HEK293 (cell line): ENCODE data around the gene BDKRB2.

Experiments used
- CTCF ChIA-PET: fragments of 350-600 bp; formaldehyde crosslinking; extraction: SDS; loops from one replicate; lab custom pipeline; 2021; ENCODE audit warnings: antibody characterized with exemption; lab: Yijun Ruan, JAX
- POLR2A ChIA-PET: fragments of 300-600 bp; formaldehyde crosslinking; extraction: SDS; loops from one replicate; lab custom pipeline; 2020; ENCODE audit warnings: antibody characterized with exemption, inconsistent platforms; lab: Yijun Ruan, JAX
- H3K27ac ChIP-seq: fragments of 200-500 bp; sonication (Bioruptor generic); 2 replicates; pipeline ENCODE4 v1.5.1; 2014; ENCODE audit warnings: low read depth, low read length, control low read depth, inconsistent platforms; ENCODE audit errors: extremely low read depth
- H3K36me3 ChIP-seq, 2 experiments: fragments of 200-500 bp in 1 of 2; sonication (Bioruptor generic) in 1 of 2; 1 replicate in 1 of 2; 2 replicates in 1 of 2; pipeline ENCODE4 v1.5.1; 2014 to 2017; ENCODE audit warnings: inconsistent platforms in 2 of 2, low read length in 2 of 2; ENCODE audit not compliant: control insufficient read depth in 2 of 2, insufficient read depth in 1 of 2
- H3K4me1 ChIP-seq: fragments of 200-500 bp; sonication (Bioruptor generic); 2 replicates; pipeline ENCODE4 v1.5.1; 2014; ENCODE audit warnings: mild to moderate bottlenecking, low read length, inconsistent platforms; ENCODE audit not compliant: control insufficient read depth, insufficient read depth
- H3K4me3 ChIP-seq: 2 replicates; pipeline ENCODE4 v1.5.1; 2011; ENCODE audit warnings: low read depth, mild to moderate bottlenecking, control low read depth, low read length, moderate library complexity
- H3K9me3 ChIP-seq: fragments of 200-500 bp; sonication (Bioruptor generic); 2 replicates; pipeline ENCODE4 v1.5.1; 2014; ENCODE audit warnings: low read depth, low read length, inconsistent platforms; ENCODE audit not compliant: control insufficient read depth, insufficient read depth
- ATF2 ChIP-seq: fragments of 450-650 bp; formaldehyde crosslinking; IDR thresholded peaks from 2 replicates; pipeline ENCODE4 v1.5.1; 2016; ENCODE audit warnings: missing biosample characterization, missing genetic modification characterization, low read depth
- HOXC10 ChIP-seq: sonication (generic); formaldehyde crosslinking; IDR thresholded peaks from 2 replicates; pipeline ENCODE4 v1.8.1; 2023; ENCODE audit warnings: mild to moderate bottlenecking, missing genetic modification reagents
- KLF9 ChIP-seq: fragments of 450-650 bp; formaldehyde crosslinking; IDR thresholded peaks from 2 replicates; pipeline ENCODE4 v1.5.1; 2016; ENCODE audit warnings: missing biosample characterization, missing genetic modification characterization, low read depth
- ZNF133 ChIP-seq: fragments of 450-650 bp; formaldehyde crosslinking; IDR thresholded peaks from 2 replicates; pipeline ENCODE4 v1.5.1; 2016; ENCODE audit warnings: missing biosample characterization, missing genetic modification characterization
- ZNF138 ChIP-seq: fragments of 450-650 bp; formaldehyde crosslinking; IDR thresholded peaks from 2 replicates; pipeline ENCODE4 v1.5.1; 2016; ENCODE audit warnings: missing biosample characterization, missing genetic modification characterization, borderline replicate concordance
- ZNF16 ChIP-seq: fragments of 450-650 bp; formaldehyde crosslinking; IDR thresholded peaks from 2 replicates; pipeline ENCODE4 v1.5.1; 2016; ENCODE audit warnings: low read depth, missing biosample characterization, missing genetic modification characterization
- ZNF2 ChIP-seq: fragments of 450-650 bp; formaldehyde crosslinking; IDR thresholded peaks from 2 replicates; pipeline ENCODE4 v1.5.1; 2016; ENCODE audit warnings: missing biosample characterization, missing genetic modification characterization
- ZNF423 ChIP-seq: fragments of 450-650 bp; formaldehyde crosslinking; IDR thresholded peaks from 2 replicates; pipeline ENCODE4 v1.5.1; 2016; ENCODE audit warnings: missing biosample characterization, missing genetic modification characterization
- ZNF510 ChIP-seq: fragments of 450-650 bp; formaldehyde crosslinking; IDR thresholded peaks from 2 replicates; pipeline ENCODE4 v1.5.1; 2018; ENCODE audit warnings: mild to moderate bottlenecking, missing genetic modification characterization, missing biosample characterization; ENCODE audit not compliant: insufficient replicate concordance
- ZNF521 ChIP-seq: fragments of 450-650 bp; formaldehyde crosslinking; IDR thresholded peaks from 2 replicates; pipeline ENCODE4 v1.5.1; 2017; ENCODE audit warnings: missing biosample characterization, mild to moderate bottlenecking, missing genetic modification characterization
- ZNF600 ChIP-seq: fragments of 450-650 bp; formaldehyde crosslinking; IDR thresholded peaks from 2 replicates; pipeline ENCODE4 v1.5.1; 2016; ENCODE audit warnings: missing biosample characterization, missing genetic modification characterization
- ZNF654 ChIP-seq: fragments of 450-650 bp; formaldehyde crosslinking; IDR thresholded peaks from 2 replicates; pipeline ENCODE4 v1.5.1; 2016; ENCODE audit warnings: low read depth, missing biosample characterization, missing genetic modification characterization
- ZNF704 ChIP-seq: fragments of 450-650 bp; formaldehyde crosslinking; IDR thresholded peaks from 2 replicates; pipeline ENCODE4 v1.5.1; 2016; ENCODE audit warnings: missing biosample characterization, missing genetic modification characterization
- ZNF768 ChIP-seq: fragments of 450-650 bp; formaldehyde crosslinking; IDR thresholded peaks from 2 replicates; pipeline ENCODE4 v1.5.1; 2018; ENCODE audit warnings: missing biosample characterization, mild to moderate bottlenecking, missing genetic modification characterization
- TF ChIP-seq, protein P1 (sequence below): fragments of 450-650 bp; formaldehyde crosslinking; conservative IDR thresholded peaks from 2 replicates; pipeline ENCODE4 v1.5.1; 2016; ENCODE audit warnings: low read depth, missing biosample characterization, missing genetic modification characterization

BDKRB2 gene

DNA sequence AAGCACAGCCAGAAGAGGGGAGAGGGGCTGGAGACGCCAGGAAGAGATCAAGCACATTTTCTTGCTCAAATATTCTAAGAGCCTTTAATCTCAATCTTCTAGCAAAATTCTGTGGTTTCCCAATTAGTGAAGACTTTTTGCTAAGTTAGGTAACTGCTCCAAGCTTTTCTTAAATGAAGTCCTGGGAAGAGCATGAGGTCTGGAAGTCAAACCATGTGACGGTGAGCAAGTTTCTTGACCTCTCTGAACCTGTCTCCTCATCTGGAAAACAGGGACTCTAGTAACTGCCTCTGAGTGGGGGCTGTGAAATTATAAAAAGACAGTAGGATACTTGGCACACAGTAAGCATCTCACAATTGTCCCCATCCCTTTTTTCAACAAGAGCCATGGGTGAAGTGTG lies 75.5 kb downstream of the BDKRB2 start:
- CTCF ChIA-PET = interaction anchor here (10.8 kb wide), 1 partner anchor 178 kb away, joined by 165 read pairs; no protein-coding TSS in a partner anchor
- H3K4me3 ChIP-seq = no peak overlapping the region
- H3K36me3 ChIP-seq = peaks cover 0 to 23% of the 10 kb centered on the region in 2 experiments; a peak in 2 of 3 replicates
- H3K4me1 ChIP-seq = no peaks in the 10 kb centered on the region
- POLR2A ChIA-PET = no interaction called here
- no peaks in the 10 kb centered on the region for H3K9me3 ChIP-seq
- TF ChIP-seq ZNF510 (tag by site-specific recombination) = no peak
- TF ChIP-seq ZNF2 (tag by site-specific recombination) = no peak
- no peak overlapping the region for H3K27ac ChIP-seq

DNA sequence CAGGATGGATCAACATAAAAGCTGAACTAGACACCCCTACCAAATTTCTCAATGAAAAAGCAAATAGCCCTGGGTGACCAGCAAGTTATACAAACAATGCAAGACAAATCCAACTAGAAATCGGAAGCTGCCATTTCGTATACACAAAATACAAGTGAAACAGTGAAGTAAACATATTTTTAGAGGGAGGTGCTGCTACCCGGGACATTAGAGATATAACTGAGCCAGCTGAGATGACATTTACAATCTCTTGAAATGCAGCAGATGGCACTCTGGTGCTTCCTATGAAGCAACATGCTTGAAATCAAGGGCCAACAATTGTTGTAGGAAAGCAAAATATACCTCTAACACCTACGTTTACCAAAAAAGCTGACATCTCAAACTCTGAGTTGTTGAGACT lies 76.8 kb downstream of the BDKRB2 start:
- TF ChIP-seq ATF2 = no peak
- TF ChIP-seq ZNF768 (tag by site-specific recombination) = no peak
- TF ChIP-seq KLF9 (tag by site-specific recombination) = no peak
- no peak for TF ChIP-seq ZNF423 (tag by site-specific recombination)
- TF ChIP-seq, protein P1, sequence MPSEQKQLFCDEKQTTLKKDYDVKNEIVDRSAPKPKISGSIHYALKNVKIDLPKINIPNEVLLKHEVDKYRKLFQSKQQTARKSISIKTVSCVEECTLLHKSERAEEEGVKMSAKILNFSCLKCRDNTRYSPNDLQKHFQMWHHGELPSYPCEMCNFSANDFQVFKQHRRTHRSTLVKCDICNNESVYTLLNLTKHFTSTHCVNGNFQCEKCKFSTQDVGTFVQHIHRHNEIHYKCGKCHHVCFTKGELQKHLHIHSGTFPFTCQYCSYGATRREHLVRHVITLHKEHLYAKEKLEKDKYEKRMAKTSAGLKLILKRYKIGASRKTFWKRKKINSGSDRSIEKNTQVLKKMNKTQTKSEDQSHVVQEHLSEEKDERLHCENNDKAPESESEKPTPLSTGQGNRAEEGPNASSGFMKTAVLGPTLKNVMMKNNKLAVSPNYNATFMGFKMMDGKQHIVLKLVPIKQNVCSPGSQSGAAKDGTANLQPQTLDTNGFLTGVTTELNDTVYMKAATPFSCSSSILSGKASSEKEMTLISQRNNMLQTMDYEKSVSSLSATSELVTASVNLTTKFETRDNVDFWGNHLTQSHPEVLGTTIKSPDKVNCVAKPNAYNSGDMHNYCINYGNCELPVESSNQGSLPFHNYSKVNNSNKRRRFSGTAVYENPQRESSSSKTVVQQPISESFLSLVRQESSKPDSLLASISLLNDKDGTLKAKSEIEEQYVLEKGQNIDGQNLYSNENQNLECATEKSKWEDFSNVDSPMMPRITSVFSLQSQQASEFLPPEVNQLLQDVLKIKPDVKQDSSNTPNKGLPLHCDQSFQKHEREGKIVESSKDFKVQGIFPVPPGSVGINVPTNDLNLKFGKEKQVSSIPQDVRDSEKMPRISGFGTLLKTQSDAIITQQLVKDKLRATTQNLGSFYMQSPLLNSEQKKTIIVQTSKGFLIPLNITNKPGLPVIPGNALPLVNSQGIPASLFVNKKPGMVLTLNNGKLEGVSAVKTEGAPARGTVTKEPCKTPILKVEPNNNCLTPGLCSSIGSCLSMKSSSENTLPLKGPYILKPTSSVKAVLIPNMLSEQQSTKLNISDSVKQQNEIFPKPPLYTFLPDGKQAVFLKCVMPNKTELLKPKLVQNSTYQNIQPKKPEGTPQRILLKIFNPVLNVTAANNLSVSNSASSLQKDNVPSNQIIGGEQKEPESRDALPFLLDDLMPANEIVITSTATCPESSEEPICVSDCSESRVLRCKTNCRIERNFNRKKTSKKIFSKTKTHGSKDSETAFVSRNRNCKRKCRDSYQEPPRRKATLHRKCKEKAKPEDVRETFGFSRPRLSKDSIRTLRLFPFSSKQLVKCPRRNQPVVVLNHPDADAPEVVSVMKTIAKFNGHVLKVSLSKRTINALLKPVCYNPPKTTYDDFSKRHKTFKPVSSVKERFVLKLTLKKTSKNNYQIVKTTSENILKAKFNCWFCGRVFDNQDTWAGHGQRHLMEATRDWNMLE (tag by site-specific recombination) = no peak
- 0 out of 2 replicates have a peak, but pooled peaks have one; percentile 19 for TF ChIP-seq ZNF654 (tag by site-specific recombination)
- no peak for TF ChIP-seq ZNF133 (tag by site-specific recombination)
- TF ChIP-seq ZNF600 (tag by site-specific recombination) = no peak
- TF ChIP-seq HOXC10 (CRISPR knock-in tag) = no peak
- TF ChIP-seq, all 188 proteins: peak for 1
- no peak overlapping the region for H3K4me3 ChIP-seq
- no peaks in the 10 kb centered on the region for H3K4me1 ChIP-seq
- CTCF ChIA-PET = interaction anchor here (1.0 kb wide), 1 partner anchor 15 kb away, joined by 3 read pairs; no protein-coding TSS in a partner anchor
- POLR2A ChIA-PET = no interaction called here
- peaks cover 0 to 31% of the 10 kb centered on the region in 2 experiments; a peak in 2 of 3 replicates for H3K36me3 ChIP-seq
- no peaks in the 10 kb centered on the region for H3K9me3 ChIP-seq
- no peak overlapping the region for H3K27ac ChIP-seq

GRCh38 chr14:96284008-96284407 lies 79.4 kb downstream of the BDKRB2 start:
- Histone ChIP-seq H3K27ac (no peak overlapping the region), H3K4me1 (no peaks in the 10 kb centered on the region), H3K36me3 (peaks cover 0 to 46% of the 10 kb centered on the region in 2 experiments), H3K4me3 (no peak overlapping the region), H3K9me3 (no peaks in the 10 kb centered on the region)
- TF ChIP-seq ZNF138 (tag by site-specific recombination) (no peak), ZNF16 (tag by site-specific recombination) (no peak), ZNF704 (no peak), ZNF521 (tag by site-specific recombination) (no peak)
- ChIA-PET POLR2A (no interaction called here), CTCF (interaction anchor here (1.0 to 1.5 kb wide), 2 partner anchors 9 to 185 kb away, joined by 3 read pairs; no protein-coding TSS in a partner anchor)
